A549 (cell line): ENCODE measurements around the gene SPDYE9. TPM values are rescaled to one million over a fixed set of nuclear protein-coding genes. Genes with fewer than 3 reads are reported as not detected.
"Not testable (repeated sequence)": the region's sequence is repeated elsewhere in the genome, so short reads cannot be mapped to it uniquely, and the experiment has no call there.

Source experiments
- ATAC-seq, 2 experiments: fragments of 200-7000 bp in 1 of 2; fragments of >200 bp in 1 of 2; cut with Nextera tagmentation in 1 of 2; cut with Tn5 transposase in 1 of 2; 3 replicates each; pipeline versions ENCODE4 v1.8.0 to v1.9.1; 2018 to 2020; ENCODE audit warnings: mild to moderate bottlenecking in 1 of 2, moderate library complexity in 1 of 2
- CTCF ChIA-PET: fragments of 300-600 bp; sonication (Branson Sonifier 250); formaldehyde crosslinking; extraction: SDS; loops from one replicate; lab custom pipeline; 2021; ENCODE audit warnings: antibody characterized with exemption, inconsistent platforms; lab: Yijun Ruan, JAX
- POLR2A ChIA-PET: fragments of 350-600 bp; formaldehyde crosslinking; extraction: SDS; loops from one replicate; lab custom pipeline; 2021; ENCODE audit warnings: antibody characterized with exemption, inconsistent platforms; lab: Yijun Ruan, JAX
- DNase-seq, 2 experiments: peaks; one replicate each; pipeline versions ENCODE4 v3.0.0 to v3.0.0-alpha.2; 2011 to 2016; ENCODE audit warnings: low read depth in 1 of 2, low spot score in 1 of 2
- FAIRE-seq: peaks from 2 replicates; lab custom pipeline; 2011; peaks lifted over from hg19 to GRCh38; lab: Jason Lieb, UNC
- H3K27ac ChIP-seq, 2 experiments: fragments of >200 bp; sonication (Bioruptor Twin); formaldehyde crosslinking; 3 replicates each; pipeline ENCODE4 v1.5.1; 2016 to 2017
- H3K4me1 ChIP-seq: fragments of >200 bp; sonication (Bioruptor Twin); formaldehyde crosslinking; 3 replicates; pipeline ENCODE4 v1.6.1; 2016
- H3K4me2 ChIP-seq: fragments of >200 bp; sonication (Bioruptor Twin); formaldehyde crosslinking; 3 replicates; pipeline ENCODE4 v1.6.1; 2016
- H3K4me3 ChIP-seq: fragments of >200 bp; sonication (Bioruptor Twin); formaldehyde crosslinking; 3 replicates; pipeline ENCODE4 v1.5.1; 2016
- H3K9me3 ChIP-seq: fragments of >200 bp; sonication (Bioruptor Twin); formaldehyde crosslinking; 3 replicates; pipeline ENCODE4 v1.6.1; 2016
- WGBS: methylation state at CpG from one replicate; pipeline ENCODE4 v1.1.6; 2017; ENCODE audit errors: missing lambda C conversion rate; 5-methylcytosine and 5-hydroxymethylcytosine counted together
- polyA minus RNA-seq: library from RNA; depleted of rRNA, polyadenylated mRNA; stranded (reverse); fragments of >200 nt; gene quantifications from 2 replicates; pipeline ENCODE4 v1.2.3, GENCODE V29; 2011; rRNA and poly(A)+ RNA removed
- polyA plus RNA-seq, 4 experiments: library from polyadenylated mRNA; depleted of rRNA in 3 of 4; stranded (reverse); fragments of >200 nt; fragmentation: RNase III in 1 of 4; extraction: RNeasy Plus Mini Kit Qiagen cat#74134 plus additional on column Dnase treatment in 1 of 4; gene quantifications; 2 replicates in 3 of 4; 3 replicates in 1 of 4; pipeline ENCODE4 v1.2.3, GENCODE V29; 2011 to 2017

The SPDYE9 gene, protein sequence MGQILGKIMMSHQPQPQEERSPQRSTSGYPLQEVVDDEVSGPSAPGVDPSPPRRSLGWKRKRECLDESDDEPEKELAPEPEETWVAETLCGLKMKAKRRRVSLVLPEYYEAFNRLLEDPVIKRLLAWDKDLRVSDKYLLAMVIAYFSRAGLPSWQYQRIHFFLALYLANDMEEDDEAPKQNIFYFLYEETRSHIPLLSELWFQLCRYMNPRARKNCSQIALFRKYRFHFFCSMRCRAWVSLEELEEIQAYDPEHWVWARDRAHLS
- polyA plus RNA-seq (2011; rRNA removed), result not detected in 2 replicates
- not detected in 2 replicates for polyA plus RNA-seq (2012; cell fraction: cytosol; rRNA removed)
- not detected in 2 replicates for polyA plus RNA-seq (2012; cell fraction: nucleus; rRNA removed)
- not detected in 3 replicates for polyA plus RNA-seq (2017; fragmentation: RNase III; extraction: RNeasy Plus Mini Kit Qiagen cat#74134 plus additional on column Dnase treatment)
- polyA minus RNA-seq, result not detected in 2 replicates

DNA sequence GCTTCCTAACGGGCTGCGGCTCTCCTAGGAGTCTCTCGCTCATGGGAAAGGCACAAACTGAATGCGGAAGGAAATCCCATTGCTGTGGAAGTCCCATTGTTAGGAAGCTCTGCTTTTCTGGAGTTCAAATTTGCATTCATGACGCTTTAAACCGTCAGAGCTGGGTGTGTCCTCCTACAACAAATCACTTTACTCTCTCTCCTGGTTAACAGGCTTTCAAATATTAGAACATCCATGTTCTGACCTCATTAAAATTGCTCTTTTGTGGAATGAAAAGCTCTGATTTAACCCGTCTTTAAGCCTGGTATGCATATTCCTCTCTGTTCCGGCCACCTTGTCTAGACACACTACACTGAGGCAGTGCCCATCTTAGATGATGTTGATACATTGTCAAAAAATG is at the start of gene SPDYE9:
Gene SPDYE9, minus strand, starts transcription at position 101 of the 400 bp plus-strand sequence. CDS start 1,800 bp downstream, outside the sequence.
- H3K4me1 ChIP-seq, H3K4me2 ChIP-seq, FAIRE-seq, H3K27ac ChIP-seq, ATAC-seq, CTCF ChIA-PET, DNase-seq, H3K9me3 ChIP-seq, H3K4me3 ChIP-seq, POLR2A ChIA-PET: not testable (repeated sequence)
- WGBS, result 95% methylated on average over 2 of the region's 8 CpGs

DNA sequence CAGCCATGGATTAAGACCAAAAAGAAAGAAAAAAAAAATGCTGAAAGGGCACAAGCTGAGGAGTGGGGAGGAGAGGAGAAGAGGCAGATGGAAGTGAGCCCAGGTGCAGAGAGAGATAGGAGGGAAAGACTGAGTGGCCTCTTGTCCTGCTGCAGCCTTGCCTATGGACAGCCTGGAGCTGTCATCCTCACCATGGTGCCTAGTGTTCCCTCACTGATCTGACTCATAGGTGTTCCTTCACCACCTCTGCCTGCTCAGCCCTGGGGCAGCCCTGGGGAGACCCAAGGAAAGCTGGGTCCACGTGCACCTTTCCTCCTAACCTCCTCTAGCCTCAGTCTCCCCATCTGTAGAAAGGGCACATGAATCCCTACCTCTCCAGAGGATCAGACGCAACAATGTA is 49.0 kb upstream of the SPDYE9 start:
- FAIRE-seq, H3K27ac ChIP-seq, POLR2A ChIA-PET, H3K4me1 ChIP-seq, H3K9me3 ChIP-seq, H3K4me2 ChIP-seq, CTCF ChIA-PET, DNase-seq, H3K4me3 ChIP-seq: not testable (repeated sequence)
- peak; percentile 68 to 73; a peak in 5 of 6 replicates for ATAC-seq
- no CpG with 5 or more reads among the region's 2 CpGs for WGBS

DNA sequence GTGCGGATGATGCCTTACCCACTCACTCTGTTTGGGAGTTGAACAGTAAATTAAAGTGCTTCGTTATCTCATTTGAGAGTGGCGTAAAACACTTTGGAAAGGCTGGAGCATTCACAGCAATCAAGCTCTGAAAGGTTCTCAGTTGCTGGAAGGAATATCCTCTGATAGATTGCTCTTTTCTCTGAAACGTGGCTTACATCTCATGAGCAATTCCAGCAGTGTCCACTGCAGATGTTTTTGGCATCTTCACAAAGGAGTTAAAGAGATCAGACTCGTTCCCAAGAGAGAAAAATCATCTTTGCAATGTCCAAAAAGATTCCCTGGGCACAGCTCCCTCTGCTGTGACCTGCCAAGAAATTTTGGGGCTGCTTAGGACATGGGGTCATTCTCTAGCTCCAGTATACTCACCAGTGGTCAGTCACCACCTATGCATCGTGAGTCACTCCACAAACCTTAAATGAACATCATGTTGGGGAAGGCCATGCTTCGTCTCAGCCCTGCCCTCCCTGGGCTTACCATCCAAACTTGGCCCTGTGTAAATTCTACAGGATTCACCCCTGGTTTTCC is 46.9 kb upstream of the SPDYE9 start:
- H3K27ac ChIP-seq, H3K9me3 ChIP-seq, H3K4me1 ChIP-seq, H3K4me3 ChIP-seq, FAIRE-seq, POLR2A ChIA-PET, CTCF ChIA-PET, H3K4me2 ChIP-seq, DNase-seq: not testable (repeated sequence)
- ATAC-seq, result peak; percentile 58 to 60
- WGBS, result 72% methylated on average over 2 of the region's 7 CpGs

DNA sequence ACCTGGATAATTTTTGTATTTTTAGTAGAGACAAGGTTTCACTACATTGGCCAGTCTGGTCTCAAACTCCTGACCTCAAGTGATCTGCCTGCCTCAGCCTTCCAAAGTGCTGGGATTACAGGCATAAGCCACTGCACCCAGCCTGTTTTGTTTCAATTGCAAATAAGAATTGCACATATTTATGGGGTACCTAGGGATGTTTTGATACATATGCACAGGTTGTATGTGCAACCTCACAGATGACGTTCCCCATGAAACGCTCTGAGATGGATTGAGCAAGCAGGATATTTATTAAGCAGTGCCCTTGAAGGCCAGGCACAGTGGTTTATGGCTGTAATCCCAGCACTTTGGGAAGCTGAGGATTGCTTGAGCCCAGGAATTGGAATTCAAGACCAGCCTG is 44.8 kb upstream of the SPDYE9 start:
- DNase-seq, H3K4me3 ChIP-seq, FAIRE-seq, POLR2A ChIA-PET, H3K4me2 ChIP-seq, H3K27ac ChIP-seq, H3K4me1 ChIP-seq, ATAC-seq, CTCF ChIA-PET, H3K9me3 ChIP-seq: not testable (repeated sequence)
- no CpG with 5 or more reads among the region's 2 CpGs for WGBS

DNA sequence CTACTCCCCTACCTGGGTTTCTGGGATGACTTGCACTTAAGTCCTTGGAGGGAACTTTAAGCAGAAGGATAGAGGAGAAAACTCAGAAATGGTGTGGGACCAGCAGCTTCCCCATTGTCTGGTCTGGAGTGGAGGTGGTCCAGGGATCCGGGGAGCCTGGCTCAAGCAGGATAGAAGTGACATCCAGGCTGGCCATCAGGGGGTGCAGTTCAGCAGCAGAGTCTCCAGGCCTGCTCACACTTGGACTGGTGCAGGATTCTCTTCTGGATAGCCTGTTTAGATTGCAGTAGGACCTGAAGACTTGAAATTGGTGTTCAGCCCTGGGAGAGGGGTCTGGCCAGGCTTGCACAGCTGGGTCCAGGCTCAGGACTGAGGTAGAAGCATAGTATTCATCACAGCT is 38.3 kb upstream of the SPDYE9 start:
- CTCF ChIA-PET, H3K4me2 ChIP-seq, DNase-seq, H3K27ac ChIP-seq, FAIRE-seq, POLR2A ChIA-PET, H3K4me1 ChIP-seq, H3K9me3 ChIP-seq, H3K4me3 ChIP-seq: not testable (repeated sequence)
- WGBS, result no CpG with 5 or more reads among the region's 1 CpG
- peak; percentile 94 for ATAC-seq

DNA sequence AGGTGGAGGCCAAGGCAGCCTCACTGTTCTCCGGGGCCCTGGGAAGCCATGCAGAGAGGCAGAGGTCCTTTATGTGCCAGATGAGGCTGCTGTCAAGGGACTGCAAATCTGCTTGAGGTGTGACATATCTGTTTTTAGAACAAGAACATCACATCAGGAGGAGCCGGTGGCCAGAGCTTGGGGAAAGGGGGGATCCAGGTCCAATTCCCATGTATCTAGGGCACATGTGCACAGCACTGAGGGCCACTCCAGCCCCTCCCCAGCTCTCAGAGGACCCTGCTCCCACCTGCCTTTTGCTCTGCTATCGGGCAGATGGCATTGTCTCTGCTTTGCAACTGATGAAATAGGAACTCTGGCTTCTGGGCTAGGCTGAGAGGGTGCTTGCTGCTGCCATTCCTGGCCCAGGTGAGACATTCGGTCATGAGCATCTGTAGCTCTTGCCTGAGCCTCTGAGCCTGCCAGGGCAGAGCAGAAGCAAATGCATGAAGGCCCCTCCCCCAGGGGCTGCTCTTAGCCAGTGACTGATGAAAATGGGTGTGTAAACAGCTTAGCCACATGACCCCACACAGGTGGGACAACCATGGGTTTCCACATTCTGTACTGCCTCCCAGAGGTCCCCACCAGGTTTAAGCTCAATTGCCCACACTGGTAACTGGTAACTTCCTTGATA is 37.1 kb upstream of the SPDYE9 start:
- POLR2A ChIA-PET, H3K27ac ChIP-seq, H3K4me3 ChIP-seq, H3K4me1 ChIP-seq, FAIRE-seq, DNase-seq, H3K4me2 ChIP-seq, H3K9me3 ChIP-seq: not testable (repeated sequence)
- WGBS, result 90% methylated on average over 2 of the region's 4 CpGs
- ATAC-seq, result peak in 1 of 2 experiments; percentile 28; a peak in 1 of 6 replicates
- CTCF ChIA-PET, result interaction anchor here (0.6 kb wide), 1 partner anchor 1276 kb away, joined by 4 read pairs; no protein-coding TSS in a partner anchor

DNA sequence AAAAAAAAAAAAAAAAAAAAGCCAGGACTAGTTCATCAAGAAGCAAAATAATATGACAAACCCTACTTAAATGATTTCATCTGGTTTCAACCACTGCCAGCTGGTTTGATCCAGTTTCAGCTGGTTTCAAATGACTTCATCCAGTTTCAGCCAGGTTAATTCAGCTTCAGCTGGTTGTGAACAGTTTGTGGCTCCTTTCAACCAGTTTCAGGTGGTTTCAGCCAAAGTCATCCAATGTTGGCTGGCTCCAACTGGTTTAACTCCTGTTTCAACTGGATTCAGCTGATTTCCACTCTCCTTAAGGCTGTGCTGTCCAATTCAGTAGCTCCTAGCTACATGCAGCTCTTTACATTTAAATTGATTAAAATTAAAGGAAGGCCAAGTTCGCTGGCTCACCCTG is 32.3 kb upstream of the SPDYE9 start:
- H3K9me3 ChIP-seq, ATAC-seq, POLR2A ChIA-PET, CTCF ChIA-PET, FAIRE-seq, DNase-seq, H3K4me2 ChIP-seq, H3K4me3 ChIP-seq, H3K27ac ChIP-seq, H3K4me1 ChIP-seq: not testable (repeated sequence)
- WGBS, result no CpG with 5 or more reads among the region's 1 CpG

DNA sequence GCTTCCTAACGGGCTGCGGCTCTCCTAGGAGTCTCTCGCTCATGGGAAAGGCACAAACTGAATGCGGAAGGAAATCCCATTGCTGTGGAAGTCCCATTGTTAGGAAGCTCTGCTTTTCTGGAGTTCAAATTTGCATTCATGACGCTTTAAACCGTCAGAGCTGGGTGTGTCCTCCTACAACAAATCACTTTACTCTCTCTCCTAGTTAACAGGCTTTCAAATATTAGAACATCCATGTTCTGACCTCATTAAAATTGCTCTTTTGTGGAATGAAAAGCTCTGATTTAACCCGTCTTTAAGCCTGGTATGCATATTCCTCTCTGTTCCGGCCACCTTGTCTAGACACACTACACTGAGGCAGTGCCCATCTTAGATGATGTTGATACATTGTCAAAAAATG is 28.0 kb downstream of the SPDYE9 start, which contains the start of gene SPDYE11:
Gene SPDYE11, minus strand, starts transcription at position 101 of the 400 bp plus-strand sequence. CDS start 1,800 bp downstream, outside the sequence.
- ATAC-seq, H3K9me3 ChIP-seq, H3K4me2 ChIP-seq, DNase-seq, H3K27ac ChIP-seq, H3K4me3 ChIP-seq, H3K4me1 ChIP-seq, FAIRE-seq, CTCF ChIA-PET, POLR2A ChIA-PET: not testable (repeated sequence)
- WGBS, result no CpG with 5 or more reads among the region's 8 CpGs

DNA sequence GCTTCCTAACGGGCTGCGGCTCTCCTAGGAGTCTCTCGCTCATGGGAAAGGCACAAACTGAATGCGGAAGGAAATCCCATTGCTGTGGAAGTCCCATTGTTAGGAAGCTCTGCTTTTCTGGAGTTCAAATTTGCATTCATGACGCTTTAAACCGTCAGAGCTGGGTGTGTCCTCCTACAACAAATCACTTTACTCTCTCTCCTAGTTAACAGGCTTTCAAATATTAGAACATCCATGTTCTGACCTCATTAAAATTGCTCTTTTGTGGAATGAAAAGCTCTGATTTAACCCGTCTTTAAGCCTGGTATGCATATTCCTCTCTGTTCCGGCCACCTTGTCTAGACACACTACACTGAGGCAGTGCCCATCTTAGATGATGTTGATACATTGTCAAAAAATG is 56.2 kb downstream of the SPDYE9 start, which contains the start of gene SPDYE8:
Gene SPDYE8, minus strand, starts transcription at position 101 of the 400 bp plus-strand sequence. CDS start 1,800 bp downstream, outside the sequence.
- FAIRE-seq, H3K9me3 ChIP-seq, H3K27ac ChIP-seq, POLR2A ChIA-PET, H3K4me2 ChIP-seq, DNase-seq, H3K4me3 ChIP-seq, H3K4me1 ChIP-seq, ATAC-seq, CTCF ChIA-PET: not testable (repeated sequence)
- no CpG with 5 or more reads among the region's 8 CpGs for WGBS
